GM10248 (cell line): ENCODE data around the gene JDP2.

Source experiments
- CTCF ChIA-PET: fragments of 300-600 bp; sonication (Branson Sonifier 250); formaldehyde crosslinking; extraction: SDS; loops from one replicate; lab custom pipeline; 2021; ENCODE audit warnings: antibody characterized with exemption; lab: Yijun Ruan, JAX
- POLR2A ChIA-PET: fragments of 350-650 bp; sonication (Branson Sonifier 250); formaldehyde crosslinking; extraction: SDS; loops from one replicate; lab custom pipeline; 2020; ENCODE audit warnings: antibody characterized with exemption; lab: Yijun Ruan, JAX
- DNase-seq: peaks from one replicate; pipeline ENCODE4 v3.0.0; 2012; ENCODE audit errors: extremely low spot score
- TF ChIP-seq, protein P1 (sequence below): IDR thresholded peaks from 2 replicates; pipeline ENCODE4 v1.5.1; 2012; ENCODE audit warnings: mild to moderate bottlenecking, low read depth; ENCODE audit errors: extremely low read depth, missing control alignments, control extremely low read depth

Gene JDP2

DNA sequence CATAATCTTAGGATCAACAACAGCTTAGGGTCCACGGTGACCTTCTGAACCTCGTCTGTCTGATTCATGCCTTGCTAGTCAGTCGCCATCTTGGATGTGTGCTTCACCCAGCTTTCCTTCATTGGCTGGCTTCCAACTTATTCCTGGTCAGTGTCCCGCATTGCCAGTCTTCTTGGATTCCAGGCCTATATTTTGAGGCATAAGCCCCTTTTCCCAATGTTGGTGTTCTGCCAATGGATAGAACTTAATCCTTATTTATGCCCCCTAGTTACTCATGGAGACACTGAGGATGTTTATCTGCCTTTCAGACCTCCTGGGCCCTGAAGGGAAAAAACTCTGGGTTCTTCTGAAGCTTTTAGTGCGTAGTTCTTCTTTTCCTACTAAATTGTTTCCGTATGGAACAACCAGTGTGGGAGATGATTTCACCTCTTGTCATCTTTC lies 5.8 kb downstream of the JDP2 start:
- no peak for DNase-seq
- TF ChIP-seq, protein P1, sequence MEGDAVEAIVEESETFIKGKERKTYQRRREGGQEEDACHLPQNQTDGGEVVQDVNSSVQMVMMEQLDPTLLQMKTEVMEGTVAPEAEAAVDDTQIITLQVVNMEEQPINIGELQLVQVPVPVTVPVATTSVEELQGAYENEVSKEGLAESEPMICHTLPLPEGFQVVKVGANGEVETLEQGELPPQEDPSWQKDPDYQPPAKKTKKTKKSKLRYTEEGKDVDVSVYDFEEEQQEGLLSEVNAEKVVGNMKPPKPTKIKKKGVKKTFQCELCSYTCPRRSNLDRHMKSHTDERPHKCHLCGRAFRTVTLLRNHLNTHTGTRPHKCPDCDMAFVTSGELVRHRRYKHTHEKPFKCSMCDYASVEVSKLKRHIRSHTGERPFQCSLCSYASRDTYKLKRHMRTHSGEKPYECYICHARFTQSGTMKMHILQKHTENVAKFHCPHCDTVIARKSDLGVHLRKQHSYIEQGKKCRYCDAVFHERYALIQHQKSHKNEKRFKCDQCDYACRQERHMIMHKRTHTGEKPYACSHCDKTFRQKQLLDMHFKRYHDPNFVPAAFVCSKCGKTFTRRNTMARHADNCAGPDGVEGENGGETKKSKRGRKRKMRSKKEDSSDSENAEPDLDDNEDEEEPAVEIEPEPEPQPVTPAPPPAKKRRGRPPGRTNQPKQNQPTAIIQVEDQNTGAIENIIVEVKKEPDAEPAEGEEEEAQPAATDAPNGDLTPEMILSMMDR, result no peak
- ChIA-PET CTCF (interaction anchor here (0.7 to 2.2 kb wide), 5 partner anchors 12 to 91 kb away, joined by 3 to 10 read pairs (median 3); no protein-coding TSS in a partner anchor), POLR2A (no interaction called here)

DNA sequence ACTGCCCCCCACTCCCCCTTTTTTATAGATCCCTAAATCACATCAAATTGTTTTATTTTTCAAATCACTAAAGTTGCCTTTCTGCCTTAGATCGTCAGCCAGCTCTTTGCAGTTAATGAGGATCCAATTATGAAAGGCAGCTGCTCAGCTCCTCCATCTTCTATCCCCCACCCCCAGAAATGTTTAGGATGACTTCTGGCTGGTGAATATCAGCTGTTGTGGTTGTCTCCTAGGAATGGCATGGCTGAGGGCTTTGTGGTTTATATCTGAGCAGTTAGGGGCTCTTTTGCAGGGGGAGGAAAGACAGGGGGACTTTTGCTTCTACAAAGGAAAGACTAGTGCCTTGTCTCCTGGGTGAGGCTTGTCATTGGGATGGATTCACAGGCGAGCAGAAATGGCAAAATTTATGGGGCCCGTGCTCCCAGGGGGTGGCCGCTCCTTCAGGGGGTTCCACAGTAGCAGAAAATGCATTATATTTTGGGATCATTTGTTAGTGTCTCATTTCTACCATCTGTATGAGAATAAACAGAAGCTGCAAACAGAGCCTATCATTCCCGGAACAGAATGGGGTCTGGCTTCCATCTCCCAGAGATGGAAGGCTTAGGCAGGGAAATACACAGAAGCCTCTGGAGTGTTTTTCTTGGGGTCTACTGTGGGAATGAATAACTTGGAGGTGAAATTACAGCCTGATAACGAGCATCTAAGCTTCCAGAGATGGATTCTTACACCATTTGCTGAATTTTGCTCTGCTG lies 6.5 kb downstream of the JDP2 start:
- DNase-seq, result no peak
- ChIA-PET CTCF (interaction anchor here (0.7 to 1.9 kb wide), 5 partner anchors 10 to 91 kb away, joined by 3 to 12 read pairs (median 3); no protein-coding TSS in a partner anchor), POLR2A (no interaction called here)
- TF ChIP-seq, protein P1, result no peak

DNA sequence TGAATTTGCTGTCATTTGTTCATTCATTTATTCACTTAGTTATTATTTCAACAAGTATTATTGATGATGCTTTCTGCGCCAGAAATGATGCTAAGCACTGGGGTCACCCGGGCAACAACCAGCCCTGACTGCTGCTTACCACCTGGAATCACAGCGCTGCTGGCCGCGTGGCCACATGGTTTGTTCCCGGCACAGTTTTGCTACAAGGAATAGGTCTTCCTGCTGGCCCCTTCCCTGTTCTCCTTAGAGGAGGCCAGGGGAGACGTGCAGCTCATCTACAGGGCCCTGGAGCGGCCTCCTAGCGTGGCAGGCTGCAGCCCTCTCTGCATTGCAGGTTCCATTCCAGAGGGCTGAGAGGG lies 7.0 kb downstream of the JDP2 start:
- CTCF ChIA-PET, result interaction anchor here (1.0 to 1.9 kb wide), 3 partner anchors 10 to 54 kb away, joined by 3 to 12 read pairs (median 3); no protein-coding TSS in a partner anchor
- DNase-seq, result no peak
- TF ChIP-seq, protein P1, result no peak
- POLR2A ChIA-PET, result no interaction called here

DNA sequence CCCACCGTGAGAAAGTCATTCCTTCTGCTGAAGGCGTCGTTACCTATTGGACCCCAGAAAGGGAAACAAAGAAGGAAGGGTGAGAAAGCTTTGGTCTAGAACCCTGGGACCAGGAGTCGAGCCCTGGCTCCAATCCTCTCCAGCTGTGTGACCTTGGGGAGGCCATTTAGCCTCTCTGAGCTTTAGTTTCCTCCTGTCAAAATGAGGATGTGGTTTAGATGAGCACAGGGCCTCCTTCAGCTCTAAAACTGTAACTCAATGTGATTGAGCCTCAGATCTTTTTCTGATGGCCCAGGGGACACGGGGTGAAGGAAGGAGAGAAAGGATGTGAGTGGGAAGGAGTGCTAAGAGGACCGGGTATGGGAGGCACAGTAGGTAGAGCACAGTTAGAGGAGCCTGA lies 7.7 kb downstream of the JDP2 start:
- ChIA-PET POLR2A (no interaction called here), CTCF (interaction anchor here (1.0 to 1.9 kb wide), 3 partner anchors 9 to 53 kb away, joined by 3 to 12 read pairs (median 3); no protein-coding TSS in a partner anchor)
- DNase-seq, result no peak
- TF ChIP-seq, protein P1, result no peak

DNA sequence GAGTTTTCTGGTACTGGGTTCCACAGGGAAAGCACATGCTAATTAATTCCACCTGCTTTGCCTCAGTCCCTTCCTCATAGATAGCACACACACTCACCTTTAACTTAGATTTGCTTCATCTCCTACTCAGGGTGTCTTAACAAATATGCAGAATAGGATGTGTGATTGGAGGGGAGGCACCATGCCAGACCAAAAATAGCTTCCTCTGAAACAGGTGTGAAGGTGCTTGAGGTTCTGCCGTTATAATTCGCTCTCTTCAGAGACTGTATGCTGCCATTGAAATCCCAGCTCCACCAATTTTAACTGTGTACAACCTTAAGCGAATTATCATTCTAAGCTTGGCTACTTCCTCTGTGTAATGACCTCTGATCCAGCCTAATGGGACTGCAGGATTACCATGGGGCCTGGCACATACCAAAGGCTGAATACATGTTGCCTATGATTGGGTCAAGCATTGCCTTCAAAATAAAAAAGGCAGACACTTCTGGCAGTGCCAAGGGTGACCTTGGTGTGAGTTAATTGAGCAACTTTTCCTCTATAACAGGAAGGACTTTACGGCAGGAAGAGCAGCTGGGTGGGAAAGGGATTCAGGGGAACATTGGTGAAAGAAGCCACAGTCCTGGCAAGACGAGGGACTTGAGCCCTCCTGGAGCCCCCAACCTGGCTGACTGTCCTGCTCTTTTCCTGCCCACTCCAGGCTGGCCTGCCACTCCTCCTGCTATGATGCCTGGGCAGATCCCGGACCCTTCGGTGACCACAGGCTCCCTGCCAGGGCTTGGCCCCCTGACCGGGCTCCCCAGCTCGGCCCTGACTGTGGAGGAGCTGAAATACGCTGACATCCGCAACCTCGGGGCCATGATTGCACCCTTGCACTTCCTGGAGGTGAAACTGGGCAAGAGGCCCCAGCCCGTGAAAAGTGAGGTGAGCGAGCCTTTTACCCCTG lies 9.7 kb downstream of the JDP2 start:
- TF ChIP-seq, protein P1, result no peak
- no peak for DNase-seq
- CTCF ChIA-PET, result interaction anchor here (1.0 to 1.3 kb wide), 3 partner anchors 16 to 54 kb away, joined by 3 read pairs; no protein-coding TSS in a partner anchor
- POLR2A ChIA-PET, result no interaction called here

DNA sequence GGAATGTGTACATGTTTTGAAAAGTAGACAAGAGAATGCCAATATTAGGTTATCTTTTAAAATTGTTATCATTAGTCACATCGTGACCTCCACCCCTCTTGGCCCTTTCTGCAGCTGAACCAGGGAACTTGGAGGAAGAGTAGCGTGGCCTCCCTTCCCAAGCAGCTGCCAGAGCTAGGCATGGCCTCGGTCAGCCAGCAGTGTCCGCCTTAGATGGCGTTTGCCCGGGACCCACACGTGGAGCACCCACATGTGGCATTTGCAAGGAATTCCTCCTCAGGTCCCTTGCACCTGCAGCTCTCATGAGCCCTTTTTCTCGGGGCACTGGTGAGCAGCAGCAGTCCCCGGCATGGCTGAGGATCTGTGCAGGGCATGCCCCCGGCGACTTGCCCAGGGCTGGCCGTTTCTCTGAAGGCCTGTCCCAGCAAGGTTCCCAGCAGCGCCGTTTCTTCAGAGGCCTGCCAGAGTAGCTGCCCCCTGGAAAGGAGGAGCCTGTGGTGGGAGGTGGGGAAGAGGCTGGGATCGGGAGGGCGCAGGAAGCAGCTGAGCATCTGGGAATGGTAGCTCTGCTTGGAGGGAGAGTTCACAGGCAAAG lies 10.8 kb downstream of the JDP2 start:
- DNase-seq, result no peak
- TF ChIP-seq, protein P1, result no peak
- CTCF ChIA-PET, result interaction anchor here (2.5 to 3.0 kb wide), 2 partner anchors 15 to 19 kb away, joined by 9 to 18 read pairs; no protein-coding TSS in a partner anchor
- POLR2A ChIA-PET, result no interaction called here
